BE2C (cell line): ENCODE data around the gene DNAJB5. TPM values are rescaled to one million over a fixed set of nuclear protein-coding genes. Genes with fewer than 3 reads are reported as not detected.
A peak's percentile ranks its signal among the peaks of the same experiment; 100 is the strongest.
"Not testable (repeated sequence)": the region's sequence is repeated elsewhere in the genome, so short reads cannot be mapped to it uniquely, and the experiment has no call there.

Experiments
- DNase-seq: peaks from one replicate; pipeline ENCODE4 v3.0.0-alpha.2; 2020
- H3K27me3 ChIP-seq: fragments of 250-450 bp; sonication (Bioruptor Pico); 2 replicates; pipeline ENCODE4 v1.5.1; 2020; ENCODE audit warnings: mild to moderate bottlenecking
- H3K36me3 ChIP-seq: fragments of 250-450 bp; sonication (Bioruptor Pico); 2 replicates; pipeline ENCODE4 v1.5.1; 2020; ENCODE audit warnings: mild to moderate bottlenecking
- H3K4me1 ChIP-seq: fragments of 250-450 bp; sonication (Bioruptor Pico); 2 replicates; pipeline ENCODE4 v1.5.1; 2020
- H3K4me3 ChIP-seq: 2 replicates; pipeline ENCODE4 v1.5.1; 2011; ENCODE audit warnings: low read depth, low read length
- H3K9me3 ChIP-seq: fragments of 250-450 bp; sonication (Bioruptor Pico); 2 replicates; pipeline ENCODE4 v1.5.1; 2020
- polyA plus RNA-seq: library from polyadenylated mRNA; unstranded; fragments of >200 nt; gene quantifications from one replicate; pipeline ENCODE4 v1.2.1, GENCODE V29; 2012; ENCODE audit warnings: low read depth, missing spikeins; ENCODE audit not compliant: insufficient read length, insufficient read depth
- TF ChIP-seq, protein P1 (sequence below): IDR thresholded peaks from 2 replicates; pipeline ENCODE4 v1.5.1; 2012; ENCODE audit warnings: mild to moderate bottlenecking, low read depth, low read length

Gene DNAJB5
- polyA plus RNA-seq, result 12.4 TPM

DNA sequence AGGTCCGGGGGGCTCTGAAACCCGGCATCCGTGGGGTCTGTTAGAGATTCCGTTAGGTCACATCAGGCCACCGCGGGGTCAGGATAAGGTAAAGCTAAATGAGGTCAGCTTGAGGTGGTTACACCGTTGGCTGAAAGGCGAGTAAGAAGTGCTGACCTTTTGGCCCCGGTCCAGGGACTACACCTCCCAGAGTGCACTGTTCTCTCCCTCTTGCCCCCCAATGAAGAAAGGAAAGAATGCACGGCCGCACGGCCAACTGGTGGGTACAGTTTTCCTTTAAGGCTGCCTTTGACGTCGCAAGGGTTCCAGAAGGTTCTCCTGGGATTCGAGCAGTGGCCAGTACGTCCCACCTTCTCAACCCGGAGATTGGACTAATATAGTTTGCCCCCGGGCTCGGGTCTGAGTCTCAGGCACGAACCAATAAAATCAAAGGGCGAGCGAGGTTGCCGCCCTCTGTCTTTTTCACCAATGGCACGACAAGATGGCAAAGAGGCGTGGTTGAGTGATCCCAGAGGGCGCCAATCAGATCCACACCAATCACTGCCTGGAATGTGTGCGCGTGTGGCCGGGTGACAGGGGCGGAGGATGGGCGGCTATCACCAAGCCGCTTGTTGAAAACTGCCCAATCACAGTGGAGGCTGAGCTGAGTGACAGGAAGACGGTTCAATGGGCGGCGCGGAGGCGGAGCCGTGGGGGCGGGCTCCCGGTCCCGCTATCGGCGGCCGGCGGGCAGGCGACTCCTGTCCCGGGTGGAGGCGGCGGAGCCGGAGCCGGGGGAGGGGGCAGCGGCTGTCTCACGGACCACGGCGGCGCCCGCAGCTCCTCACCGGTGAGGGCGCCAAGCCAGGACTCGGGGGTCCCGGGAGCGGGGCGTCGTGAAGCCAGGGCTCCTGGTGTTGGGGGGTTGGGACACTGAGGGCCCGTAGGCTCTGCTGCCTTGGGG, at the start of gene DNAJB5:
Gene DNAJB5, plus strand, starts transcription at position 743 of the 943 bp plus-strand sequence. CDS start 886 bp downstream, outside the sequence.
- TF ChIP-seq, protein P1, sequence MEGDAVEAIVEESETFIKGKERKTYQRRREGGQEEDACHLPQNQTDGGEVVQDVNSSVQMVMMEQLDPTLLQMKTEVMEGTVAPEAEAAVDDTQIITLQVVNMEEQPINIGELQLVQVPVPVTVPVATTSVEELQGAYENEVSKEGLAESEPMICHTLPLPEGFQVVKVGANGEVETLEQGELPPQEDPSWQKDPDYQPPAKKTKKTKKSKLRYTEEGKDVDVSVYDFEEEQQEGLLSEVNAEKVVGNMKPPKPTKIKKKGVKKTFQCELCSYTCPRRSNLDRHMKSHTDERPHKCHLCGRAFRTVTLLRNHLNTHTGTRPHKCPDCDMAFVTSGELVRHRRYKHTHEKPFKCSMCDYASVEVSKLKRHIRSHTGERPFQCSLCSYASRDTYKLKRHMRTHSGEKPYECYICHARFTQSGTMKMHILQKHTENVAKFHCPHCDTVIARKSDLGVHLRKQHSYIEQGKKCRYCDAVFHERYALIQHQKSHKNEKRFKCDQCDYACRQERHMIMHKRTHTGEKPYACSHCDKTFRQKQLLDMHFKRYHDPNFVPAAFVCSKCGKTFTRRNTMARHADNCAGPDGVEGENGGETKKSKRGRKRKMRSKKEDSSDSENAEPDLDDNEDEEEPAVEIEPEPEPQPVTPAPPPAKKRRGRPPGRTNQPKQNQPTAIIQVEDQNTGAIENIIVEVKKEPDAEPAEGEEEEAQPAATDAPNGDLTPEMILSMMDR, result no peak
- DNase-seq, result peak; percentile 98
- Histone ChIP-seq H3K4me3 (peak within 1 kb of the TSS; percentile 82), H3K36me3 (no peaks in the 10 kb centered on the region), H3K9me3 (no peaks in the 10 kb centered on the region), H3K4me1 (peaks cover 46% of the 10 kb centered on the region), H3K27me3 (no peaks in the 10 kb centered on the region)

DNA sequence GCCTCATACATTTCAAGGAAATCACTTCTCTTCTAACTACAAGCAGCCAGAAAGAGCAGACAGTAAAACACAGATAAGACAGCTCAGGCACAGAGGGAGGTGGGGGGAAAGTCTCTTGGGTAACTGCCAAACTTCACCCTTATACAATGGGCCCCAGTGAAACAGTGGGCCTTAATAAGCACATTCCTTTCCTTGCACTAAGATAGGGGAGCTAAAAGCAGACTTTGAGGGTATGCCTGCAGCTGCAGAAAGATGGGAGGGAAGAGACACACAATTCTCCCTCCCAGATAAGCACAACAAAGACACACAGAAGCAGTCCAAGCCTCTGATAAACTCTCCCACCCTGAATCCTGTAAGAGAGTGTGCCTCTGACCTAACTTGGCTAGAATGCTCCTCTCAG, 49.6 kb upstream of the DNAJB5 start:
- DNase-seq, H3K4me3 ChIP-seq, H3K36me3 ChIP-seq, H3K4me1 ChIP-seq, H3K27me3 ChIP-seq, H3K9me3 ChIP-seq: not testable (repeated sequence)

DNA sequence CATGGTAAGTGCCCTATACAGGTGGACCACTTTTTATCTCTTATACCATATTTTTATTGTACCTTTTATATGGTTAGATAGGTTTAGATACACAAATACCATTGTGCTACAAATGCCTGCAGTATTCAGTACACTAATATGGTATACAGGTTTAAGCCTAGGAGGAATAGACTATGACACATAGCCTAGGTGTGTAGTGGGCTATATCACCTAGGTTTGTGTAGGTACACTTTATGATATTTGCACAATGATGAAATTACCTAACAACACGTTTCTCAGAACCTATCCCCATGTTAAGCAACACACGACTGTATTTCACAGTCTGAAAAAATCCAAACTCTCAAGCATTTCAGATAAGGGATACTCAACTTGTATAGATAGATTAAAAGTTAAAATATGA, 41.1 kb upstream of the DNAJB5 start:
- Histone ChIP-seq H3K4me1 (no peaks in the 10 kb centered on the region), H3K4me3 (no peak overlapping the region), H3K36me3 (no peaks in the 10 kb centered on the region), H3K9me3 (no peaks in the 10 kb centered on the region), H3K27me3 (peaks cover 29% of the 10 kb centered on the region)
- TF ChIP-seq, protein P1, result no peak
- DNase-seq, result no peak

DNA sequence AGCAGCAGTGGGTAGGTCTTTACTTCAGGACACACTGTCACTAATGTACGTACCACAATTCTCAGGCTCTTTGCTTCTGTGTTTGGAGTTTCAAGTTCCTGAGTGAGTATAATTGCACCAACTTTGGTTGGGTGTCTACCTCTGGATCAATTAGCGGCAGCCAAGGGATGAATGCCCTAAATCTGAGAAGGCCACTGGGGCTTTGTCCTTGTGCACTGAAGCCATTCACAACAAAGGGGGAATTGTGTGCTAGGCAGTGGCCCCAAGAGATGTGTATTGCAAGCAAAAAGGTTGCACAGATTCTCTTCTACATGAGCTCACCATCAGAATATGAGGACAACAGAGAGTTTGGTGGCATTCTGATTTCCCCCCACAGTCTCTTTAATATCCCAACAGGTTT, 35.3 kb upstream of the DNAJB5 start:
- Histone ChIP-seq H3K9me3 (no peaks in the 10 kb centered on the region; the same call in 1 of the 2 replicates), H3K4me1 (no peaks in the 10 kb centered on the region), H3K27me3 (peaks cover 74% of the 10 kb centered on the region), H3K36me3 (no peaks in the 10 kb centered on the region), H3K4me3 (no peak overlapping the region)
- TF ChIP-seq, protein P1, result no peak
- DNase-seq, result no peak

DNA sequence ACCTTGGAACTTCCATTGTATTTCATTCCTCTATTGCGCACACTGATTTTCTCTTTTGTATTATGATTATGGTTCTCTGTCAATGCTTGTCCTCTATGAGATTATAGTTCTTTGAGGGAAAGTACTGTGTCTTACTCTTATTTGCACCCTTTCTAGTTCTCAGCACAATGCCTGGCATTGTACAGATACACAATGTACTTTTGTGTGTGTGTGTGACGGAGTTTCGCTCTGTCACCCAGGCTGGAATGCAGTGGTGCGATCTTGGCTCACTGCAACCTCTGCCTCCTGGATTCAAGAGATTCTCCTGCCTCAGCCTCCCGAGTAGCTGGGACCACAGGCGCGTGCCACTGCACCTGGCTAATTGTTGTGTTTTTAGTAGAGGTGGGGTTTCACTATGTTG, 33.5 kb upstream of the DNAJB5 start:
- H3K27me3 ChIP-seq, result peaks cover 86% of the 10 kb centered on the region
- not testable (repeated sequence) for H3K4me3 ChIP-seq, H3K4me1 ChIP-seq, DNase-seq, H3K36me3 ChIP-seq, H3K9me3 ChIP-seq

- no peak for DNase-seq
- TF ChIP-seq, protein P1, result no peak
- H3K27me3 ChIP-seq, result peaks cover 89% of the 10 kb centered on the region
These were observed 32.9 kb upstream of the DNAJB5 start for GRCh38 chr9:34956648-34957047.

More at GRCh38 chr9:34956648-34957047, 32.9 kb upstream of the DNAJB5 start:
- H3K36me3 ChIP-seq, result no peaks in the 10 kb centered on the region
- H3K9me3 ChIP-seq, result no peaks in the 10 kb centered on the region; the same call in 1 of the 2 replicates
- no peak overlapping the region for H3K4me3 ChIP-seq
- no peaks in the 10 kb centered on the region for H3K4me1 ChIP-seq
